ENCODE results near the gene PREP.

The PREP gene

GRCh38 chr6:105369145-105369544, 33.7 kb downstream of the PREP start:
- no peak for TF ChIP-seq SPI1 (IDR thresholded peaks at IDR 0.05; ENCODE audit: borderline replicate concordance, low read depth)
- TF ChIP-seq REST (IDR thresholded peaks at IDR 0.05; ENCODE audit: insufficient replicate concordance, low read depth): no peak
- TF ChIP-seq, protein P1, sequence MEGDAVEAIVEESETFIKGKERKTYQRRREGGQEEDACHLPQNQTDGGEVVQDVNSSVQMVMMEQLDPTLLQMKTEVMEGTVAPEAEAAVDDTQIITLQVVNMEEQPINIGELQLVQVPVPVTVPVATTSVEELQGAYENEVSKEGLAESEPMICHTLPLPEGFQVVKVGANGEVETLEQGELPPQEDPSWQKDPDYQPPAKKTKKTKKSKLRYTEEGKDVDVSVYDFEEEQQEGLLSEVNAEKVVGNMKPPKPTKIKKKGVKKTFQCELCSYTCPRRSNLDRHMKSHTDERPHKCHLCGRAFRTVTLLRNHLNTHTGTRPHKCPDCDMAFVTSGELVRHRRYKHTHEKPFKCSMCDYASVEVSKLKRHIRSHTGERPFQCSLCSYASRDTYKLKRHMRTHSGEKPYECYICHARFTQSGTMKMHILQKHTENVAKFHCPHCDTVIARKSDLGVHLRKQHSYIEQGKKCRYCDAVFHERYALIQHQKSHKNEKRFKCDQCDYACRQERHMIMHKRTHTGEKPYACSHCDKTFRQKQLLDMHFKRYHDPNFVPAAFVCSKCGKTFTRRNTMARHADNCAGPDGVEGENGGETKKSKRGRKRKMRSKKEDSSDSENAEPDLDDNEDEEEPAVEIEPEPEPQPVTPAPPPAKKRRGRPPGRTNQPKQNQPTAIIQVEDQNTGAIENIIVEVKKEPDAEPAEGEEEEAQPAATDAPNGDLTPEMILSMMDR (IDR thresholded peaks at IDR 0.05; ENCODE audit: insufficient read depth, low read length): no peak
- no peak for TF ChIP-seq GABPA (IDR thresholded peaks at IDR 0.05; ENCODE audit: low read depth)
- TF ChIP-seq POLR2AphosphoS5 (IDR thresholded peaks at IDR 0.05; ENCODE audit: low read depth): no peak
- H3K27ac ChIP-seq (replicated peaks): no peak overlapping the region
- DNase-seq (ENCODE audit: low read depth in 1 of 2, low spot score in 1 of 2): no peak
- no peak overlapping the region for H3K4me3 ChIP-seq (replicated peaks; ENCODE audit: insufficient read depth, low read length)
- H3K27me3 ChIP-seq (ENCODE audit: insufficient read depth, poor library complexity, severe bottlenecking): no peaks in the 10 kb centered on the region

GRCh38 chr6:105364243-105364642, 38.6 kb downstream of the PREP start:
- TF ChIP-seq GABPA (IDR thresholded peaks at IDR 0.05; ENCODE audit: low read depth) (no peak), SPI1 (IDR thresholded peaks at IDR 0.05; ENCODE audit: borderline replicate concordance, low read depth) (no peak), POLR2AphosphoS5 (IDR thresholded peaks at IDR 0.05; ENCODE audit: low read depth) (no peak), REST (IDR thresholded peaks at IDR 0.05; ENCODE audit: insufficient replicate concordance, low read depth) (no peak)
- TF ChIP-seq, protein P1 (IDR thresholded peaks at IDR 0.05; ENCODE audit: insufficient read depth, low read length): no peak
- Histone ChIP-seq H3K27me3 (ENCODE audit: insufficient read depth, poor library complexity, severe bottlenecking) (no peaks in the 10 kb centered on the region), H3K4me3 (replicated peaks; ENCODE audit: insufficient read depth, low read length) (no peak overlapping the region), H3K27ac (replicated peaks) (no peak overlapping the region)
- no peak for DNase-seq (ENCODE audit: low read depth in 1 of 2, low spot score in 1 of 2)

DNA sequence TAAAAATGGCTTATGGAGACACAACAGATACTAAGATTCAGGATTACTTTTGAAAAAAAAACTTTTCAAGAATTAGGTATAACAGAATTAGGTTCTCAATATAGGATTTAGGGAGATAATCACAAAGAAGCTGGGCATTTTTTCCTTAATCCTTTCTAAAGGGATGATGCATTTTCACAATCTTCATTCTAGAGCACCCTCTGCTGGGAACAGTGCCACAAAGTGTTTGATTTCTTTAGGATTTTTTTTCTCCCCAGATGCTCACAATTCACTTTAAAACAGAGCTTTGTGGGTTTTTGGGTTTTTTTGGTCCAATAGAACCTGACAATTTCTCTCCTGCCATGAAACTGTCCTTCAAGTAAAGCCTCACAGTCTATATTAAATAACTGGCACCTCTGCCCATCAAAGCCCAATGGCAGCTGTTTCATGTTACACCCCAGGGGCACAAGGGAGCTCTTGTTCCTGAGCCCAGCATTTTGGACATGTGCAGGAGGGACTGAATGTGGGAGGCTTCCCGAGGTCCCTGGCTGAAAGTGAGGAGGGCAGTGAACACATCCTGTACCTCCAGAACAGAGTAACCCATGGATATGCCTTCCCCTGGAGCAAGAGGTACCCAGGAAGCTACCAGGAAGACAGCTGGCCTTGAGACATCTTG, 39.7 kb downstream of the PREP start:
- no peak overlapping the region for H3K27ac ChIP-seq (replicated peaks)
- H3K4me3 ChIP-seq (replicated peaks; ENCODE audit: insufficient read depth, low read length): no peak overlapping the region
- no peaks in the 10 kb centered on the region for H3K27me3 ChIP-seq (ENCODE audit: insufficient read depth, poor library complexity, severe bottlenecking)
- no peak for TF ChIP-seq POLR2AphosphoS5 (IDR thresholded peaks at IDR 0.05; ENCODE audit: low read depth)
- DNase-seq (ENCODE audit: low read depth in 1 of 2, low spot score in 1 of 2): no peak

DNA sequence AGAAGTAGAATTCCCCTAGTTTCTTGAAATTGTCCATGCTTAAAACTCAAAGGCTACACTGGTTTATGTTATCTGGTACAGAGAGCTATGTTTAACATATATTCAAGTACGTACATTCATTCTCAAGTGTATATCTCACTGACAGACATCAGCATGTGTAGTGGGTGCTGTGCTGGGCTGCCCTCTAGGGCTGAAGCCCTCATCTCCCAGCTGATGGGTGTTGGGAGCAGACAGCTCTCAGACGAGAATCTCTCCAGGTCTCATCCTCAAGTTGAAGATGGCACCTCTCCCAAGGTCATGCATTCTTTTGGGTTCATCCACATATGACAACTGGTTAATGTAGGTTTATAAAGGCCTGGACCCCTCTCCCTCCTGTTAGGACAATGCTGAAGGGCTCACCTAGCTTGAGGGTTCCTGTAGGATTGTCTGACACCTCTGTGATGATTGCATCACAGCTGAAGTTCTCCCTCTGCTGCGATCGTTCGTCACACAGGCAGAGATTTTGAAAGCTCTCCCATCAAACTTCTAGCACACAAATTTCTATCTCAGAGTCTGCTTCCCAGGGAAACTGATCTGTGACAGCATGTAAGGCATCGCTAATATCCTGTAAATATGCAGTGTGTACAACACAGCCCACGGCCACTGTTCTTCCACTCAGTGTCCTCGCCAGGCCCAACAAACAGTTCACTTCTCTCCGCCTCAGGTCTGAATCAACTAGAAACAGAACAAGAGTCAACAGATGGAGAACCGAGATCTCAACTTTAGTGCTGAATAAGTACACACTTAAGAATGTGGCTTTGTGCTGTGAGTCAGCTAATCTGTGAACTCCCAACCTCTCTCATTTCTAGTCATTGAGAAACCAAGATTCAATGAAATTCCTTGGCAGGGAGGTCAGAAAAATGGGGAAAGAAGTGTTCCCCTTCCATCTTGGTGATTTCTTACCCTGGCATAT, 43.2 kb downstream of the PREP start:
- no peak for DNase-seq (ENCODE audit: low read depth in 1 of 2, low spot score in 1 of 2)
- TF ChIP-seq SPI1 (IDR thresholded peaks at IDR 0.05; ENCODE audit: borderline replicate concordance, low read depth) (no peak), POLR2AphosphoS5 (IDR thresholded peaks at IDR 0.05; ENCODE audit: low read depth) (no peak)
- TF ChIP-seq, protein P1 (IDR thresholded peaks at IDR 0.05; ENCODE audit: insufficient read depth, low read length): no peak
- H3K4me3 ChIP-seq (replicated peaks; ENCODE audit: insufficient read depth, low read length): no peak overlapping the region
- no peaks in the 10 kb centered on the region for H3K27me3 ChIP-seq (ENCODE audit: insufficient read depth, poor library complexity, severe bottlenecking)
- H3K27ac ChIP-seq (replicated peaks): no peak overlapping the region
